NOMO-1 treated with DMSO at 0.1 percent for 48 hours (cell line): ENCODE data around the gene FBXO2.
A peak's percentile ranks its signal among the peaks of the same experiment; 100 is the strongest.

ENCODE experiments used
- DNase-seq: peaks from one replicate; lab custom pipeline; 2025; ENCODE audit not compliant: unreplicated experiment; lab: John Stamatoyannopoulos, UW

FBXO2 gene

GRCh38 chr1:11654137-11654938 is at the start of gene FBXO2, which contains the start of gene FBXO44:
TSS of gene FBXO2 (minus strand) at chr1:11654429. CDS start at chr1:11654340, 89 bp downstream.
TSS of gene FBXO44 (plus strand) at chr1:11654877. CDS start at chr1:11655836, 959 bp downstream.
- no peak for DNase-seq

GRCh38 chr1:11703357-11704193 is 49.3 kb upstream of the FBXO2 start:
- no peak for DNase-seq

GRCh38 chr1:11701981-11702803 is 48.0 kb upstream of the FBXO2 start:
- DNase-seq, result no peak

GRCh38 chr1:11701551-11701961 is 47.3 kb upstream of the FBXO2 start:
- no peak for DNase-seq

- no peak for DNase-seq
These were observed 46.6 kb upstream of the FBXO2 start for GRCh38 chr1:11700601-11701467.

GRCh38 chr1:11697893-11698210 is 43.6 kb upstream of the FBXO2 start:
- DNase-seq, result no peak

GRCh38 chr1:11697188-11697892 is 43.1 kb upstream of the FBXO2 start:
- no peak for DNase-seq

- DNase-seq, result no peak
These were observed 41.6 kb upstream of the FBXO2 start for GRCh38 chr1:11695861-11696260.

- DNase-seq, result no peak
These were observed 39.7 kb upstream of the FBXO2 start for GRCh38 chr1:11693917-11694316.

GRCh38 chr1:11693024-11693590 is 38.9 kb upstream of the FBXO2 start:
- DNase-seq, result peak; percentile 51

GRCh38 chr1:11691928-11692711 is 37.9 kb upstream of the FBXO2 start:
- no peak for DNase-seq

- no peak for DNase-seq
These were observed 37.2 kb upstream of the FBXO2 start, which contains the start of gene DRAXIN for GRCh38 chr1:11691302-11691914. TSS of gene DRAXIN (plus strand) at chr1:11691710. CDS start at chr1:11706259, 14,549 bp downstream.

GRCh38 chr1:11690397-11691301 is 36.4 kb upstream of the FBXO2 start:
- peak; percentile 18 for DNase-seq

- DNase-seq, result no peak
These were observed 34.3 kb upstream of the FBXO2 start for GRCh38 chr1:11688506-11688905.

GRCh38 chr1:11685210-11685752 is 31.1 kb upstream of the FBXO2 start:
- no peak for DNase-seq

- no peak for DNase-seq
These were observed 29.8 kb upstream of the FBXO2 start for GRCh38 chr1:11684070-11684469.

GRCh38 chr1:11682799-11683198 is 28.6 kb upstream of the FBXO2 start:
- DNase-seq, result no peak
